HG03060 (cell line): Measurements from ENCODE around the gene CUX1.

ENCODE experiments used
- ATAC-seq: cut with Tn5 transposase; IDR thresholded peaks from one replicate; pipeline ENCODE4 v1.9.1; 2021; ENCODE audit warnings: low read depth, moderate number of reproducible peaks; ENCODE audit not compliant: unreplicated experiment

CUX1 gene

DNA sequence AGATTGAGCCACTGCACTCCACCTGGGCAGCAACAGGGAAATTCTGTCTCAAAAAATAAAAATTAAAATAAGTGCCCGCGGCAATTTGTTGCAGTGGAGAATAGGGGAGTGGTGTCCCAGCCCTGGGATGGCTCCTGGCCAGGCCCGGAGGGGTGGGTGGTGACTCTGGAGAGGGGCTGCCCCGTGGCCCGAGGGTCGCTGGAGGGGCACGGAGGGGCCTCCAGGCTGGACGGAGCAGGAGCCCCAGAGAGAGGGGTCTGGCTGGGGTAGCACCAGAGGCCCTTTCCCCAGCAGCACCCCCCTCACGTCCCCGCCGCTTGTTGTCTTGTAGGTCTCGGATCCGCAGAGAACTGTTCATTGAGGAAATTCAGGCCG, 430.6 kb downstream of the CUX1 start:
- ATAC-seq: no peak

DNA sequence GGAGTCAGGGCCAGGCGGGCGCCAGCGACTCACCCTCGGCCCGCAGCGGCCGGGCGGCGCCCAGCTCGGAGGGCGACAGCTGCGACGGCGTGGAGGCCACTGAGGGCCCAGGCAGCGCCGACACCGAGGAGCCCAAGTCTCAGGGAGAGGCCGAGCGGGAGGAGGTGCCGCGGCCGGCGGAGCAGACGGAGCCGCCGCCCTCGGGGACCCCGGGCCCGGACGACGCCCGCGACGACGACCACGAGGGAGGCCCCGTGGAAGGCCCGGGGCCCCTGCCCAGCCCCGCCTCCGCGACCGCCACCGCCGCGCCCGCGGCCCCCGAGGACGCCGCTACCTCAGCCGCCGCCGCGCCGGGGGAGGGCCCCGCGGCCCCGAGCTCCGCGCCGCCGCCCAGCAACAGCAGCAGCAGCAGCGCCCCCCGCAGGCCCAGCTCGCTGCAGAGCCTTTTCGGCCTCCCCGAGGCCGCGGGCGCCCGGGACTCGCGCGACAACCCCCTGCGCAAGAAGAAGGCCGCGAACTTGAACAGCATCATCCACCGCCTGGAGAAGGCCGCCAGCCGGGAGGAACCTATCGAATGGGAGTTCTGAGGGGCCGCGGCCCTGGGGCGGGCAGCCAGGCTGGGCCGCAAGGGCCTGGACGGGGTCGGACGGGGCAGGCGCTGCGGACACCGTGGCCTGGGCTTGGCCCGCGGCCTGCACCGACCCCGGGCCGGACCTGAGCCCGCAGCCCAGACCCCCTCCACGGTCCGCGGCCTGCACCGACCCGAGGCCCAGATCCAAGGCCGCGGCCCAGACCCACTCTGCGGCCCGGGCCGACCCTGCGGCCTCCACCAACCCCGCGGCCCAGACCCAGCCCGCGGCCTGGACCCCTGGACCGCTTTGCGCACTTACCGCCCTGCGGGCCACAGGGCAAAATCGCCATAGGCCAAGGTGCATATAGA, 431.3 kb downstream of the CUX1 start:
- ATAC-seq: no peak

DNA sequence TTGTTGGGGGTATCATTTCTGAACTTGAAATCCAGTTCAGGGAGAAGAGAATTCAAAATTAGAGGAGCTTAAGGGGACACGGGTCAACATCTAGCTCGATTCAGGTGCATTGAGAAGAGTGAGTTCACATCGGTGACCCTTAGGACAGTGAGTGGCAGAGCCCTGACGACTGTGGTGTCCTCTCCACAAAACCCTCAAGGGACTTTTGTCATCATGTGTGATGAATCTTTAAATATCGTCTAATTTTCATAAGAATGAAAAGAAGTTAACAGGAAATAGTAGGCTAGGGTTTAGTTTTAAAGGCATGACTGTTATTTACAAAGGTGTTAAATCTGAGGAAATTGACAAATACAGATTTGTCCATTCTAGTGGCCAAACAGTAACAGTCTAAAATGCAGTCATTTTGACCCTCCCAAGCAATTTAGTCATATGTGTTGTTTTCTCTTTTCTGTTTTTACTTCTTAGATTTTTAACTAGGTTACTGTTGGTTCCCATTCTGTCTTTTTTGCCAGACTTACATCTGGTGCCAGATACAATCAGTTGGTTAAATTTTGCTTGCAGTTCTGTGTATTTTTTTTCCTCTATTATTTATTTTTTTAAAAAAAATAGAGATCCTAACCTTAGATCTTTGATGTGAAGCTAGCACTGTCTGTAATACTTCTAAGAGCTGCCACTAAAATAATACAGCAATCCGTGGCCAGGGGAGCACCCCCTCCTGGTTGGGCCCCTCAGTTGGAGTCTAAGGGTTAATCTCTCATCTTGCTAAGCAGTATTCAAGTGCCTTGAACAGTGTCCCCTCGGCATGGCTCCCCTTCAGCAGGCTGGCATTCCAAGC, 434.3 kb downstream of the CUX1 start:
- ATAC-seq: no peak

DNA sequence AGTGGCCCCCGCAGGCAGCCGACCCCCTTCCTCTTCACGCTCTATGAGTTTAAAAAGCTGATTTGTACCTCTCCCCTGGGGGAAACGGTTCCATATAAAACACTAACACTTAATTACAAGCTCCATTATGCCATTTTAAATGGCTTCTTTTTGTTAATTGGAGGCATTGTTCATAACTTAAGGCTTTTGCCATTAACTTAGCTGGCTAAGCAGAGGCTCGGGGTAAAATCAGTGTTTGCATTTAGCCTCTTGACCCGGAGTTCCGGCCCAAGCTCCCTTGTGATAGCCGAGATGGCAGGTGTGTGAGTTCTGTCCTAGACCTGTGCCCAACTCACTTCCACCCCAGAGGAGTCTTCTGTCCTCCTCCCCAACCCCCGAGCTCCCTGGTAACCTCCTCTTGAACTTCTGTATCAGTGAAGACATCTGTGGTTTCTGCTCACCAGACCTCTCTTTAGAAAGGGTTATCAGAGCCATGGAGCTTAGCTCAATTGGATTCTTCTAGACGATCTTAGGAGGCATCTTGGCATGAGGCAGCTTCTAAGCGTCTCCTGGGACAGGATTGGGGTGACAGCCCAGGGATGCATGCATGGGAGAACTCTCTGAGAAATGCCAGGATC, 435.0 kb downstream of the CUX1 start:
- ATAC-seq: no peak

DNA sequence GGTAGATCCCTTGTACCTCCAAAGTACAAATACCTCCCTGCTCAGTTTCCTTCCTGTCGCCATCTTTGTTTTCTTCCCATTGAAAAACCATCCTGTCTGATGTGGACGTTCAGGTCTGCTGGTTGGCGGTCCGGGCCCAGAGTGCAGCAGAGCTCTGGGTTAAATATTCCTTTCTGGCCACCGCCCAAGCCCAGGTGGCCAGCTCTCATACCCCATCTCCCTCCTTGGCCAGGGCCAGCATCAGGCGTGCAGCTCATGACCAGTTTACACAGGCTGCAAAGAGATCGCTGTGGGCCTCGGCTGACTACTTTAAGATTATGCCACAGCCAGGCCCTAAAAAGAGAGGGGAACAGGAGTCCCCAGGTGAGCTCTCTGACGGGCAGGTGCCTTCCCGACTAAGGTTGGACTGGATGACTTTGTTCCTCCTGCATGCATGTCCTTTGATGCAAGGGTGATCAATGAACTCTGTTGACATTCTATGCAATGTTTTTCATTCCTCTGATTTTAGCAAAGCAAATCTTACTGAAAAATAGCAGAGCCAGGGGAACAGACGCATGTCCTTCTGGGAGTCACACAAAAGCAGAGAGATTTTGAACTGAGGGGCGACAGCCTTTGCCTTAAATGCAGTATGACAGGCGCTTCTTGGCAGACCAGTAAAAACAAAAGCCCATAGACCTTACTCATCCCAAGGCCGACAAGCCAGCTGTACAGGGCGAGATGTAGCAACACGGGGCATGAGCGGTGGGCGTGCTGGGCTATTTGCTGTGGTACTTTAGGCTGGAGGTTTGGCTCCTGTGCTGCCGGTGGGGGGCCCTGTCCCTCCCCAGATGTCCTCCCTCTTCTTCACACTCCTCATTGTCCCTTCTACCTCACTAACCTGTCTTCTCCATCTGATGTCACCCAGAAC, 435.9 kb downstream of the CUX1 start:
- ATAC-seq: no peak

DNA sequence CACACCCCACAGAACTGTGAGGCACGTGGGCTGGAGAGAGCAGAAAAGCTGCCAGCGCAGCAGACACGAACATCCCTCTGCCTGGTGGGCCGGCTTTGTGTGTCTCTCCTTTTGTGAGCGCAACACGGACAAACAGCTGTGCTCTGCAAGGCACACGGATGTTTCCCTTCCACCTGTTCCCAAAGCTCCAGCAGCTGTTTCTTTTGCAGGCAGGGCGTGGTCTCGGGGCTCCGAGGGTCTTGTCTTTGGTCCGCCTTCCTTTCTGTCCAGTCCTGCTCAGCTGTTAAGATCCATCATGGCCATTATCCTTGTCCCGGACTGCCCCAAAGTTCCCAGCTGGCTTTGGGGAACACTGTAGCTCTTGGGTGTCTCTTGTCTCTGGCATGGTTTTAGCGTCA, 436.5 kb downstream of the CUX1 start:
- no peak for ATAC-seq

DNA sequence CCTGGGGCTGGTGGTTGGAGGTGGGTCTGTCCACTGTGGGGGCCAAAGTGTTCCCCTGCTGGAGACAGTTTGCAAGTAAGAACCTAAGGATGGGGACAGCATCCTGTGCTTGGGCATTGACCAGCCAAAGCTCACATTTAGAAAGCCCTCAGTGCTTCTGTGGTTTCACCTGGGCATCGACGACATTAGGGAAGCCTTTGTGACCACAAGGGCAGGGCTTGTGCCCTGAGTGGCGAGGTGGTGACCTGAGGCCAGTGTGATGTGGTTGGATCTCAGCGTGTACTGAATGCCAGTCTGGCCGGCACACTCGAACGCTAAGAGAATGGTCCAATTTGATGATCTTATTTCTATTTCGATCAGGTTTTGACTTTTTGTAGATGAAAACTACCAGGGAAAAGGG, 437.1 kb downstream of the CUX1 start:
- ATAC-seq: no peak

DNA sequence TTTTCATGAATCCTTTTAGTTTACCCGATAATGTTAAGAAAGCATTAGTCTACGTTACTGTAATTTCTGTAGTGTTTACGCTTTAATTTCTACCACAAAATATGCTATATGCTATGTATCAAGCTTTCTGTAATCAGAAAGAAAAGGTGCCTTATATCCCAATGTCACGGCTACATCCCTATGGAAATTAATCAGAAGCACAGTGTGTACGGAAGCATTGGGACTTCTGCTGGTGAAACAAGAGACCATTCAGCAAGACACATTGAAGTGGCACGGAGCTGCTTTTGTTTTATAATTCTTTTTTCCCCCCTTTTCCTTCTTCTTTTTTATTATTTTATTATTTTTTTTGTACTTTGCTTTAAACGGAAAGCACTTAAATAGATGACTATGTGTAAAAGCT, 438.1 kb downstream of the CUX1 start:
- ATAC-seq: no peak

DNA sequence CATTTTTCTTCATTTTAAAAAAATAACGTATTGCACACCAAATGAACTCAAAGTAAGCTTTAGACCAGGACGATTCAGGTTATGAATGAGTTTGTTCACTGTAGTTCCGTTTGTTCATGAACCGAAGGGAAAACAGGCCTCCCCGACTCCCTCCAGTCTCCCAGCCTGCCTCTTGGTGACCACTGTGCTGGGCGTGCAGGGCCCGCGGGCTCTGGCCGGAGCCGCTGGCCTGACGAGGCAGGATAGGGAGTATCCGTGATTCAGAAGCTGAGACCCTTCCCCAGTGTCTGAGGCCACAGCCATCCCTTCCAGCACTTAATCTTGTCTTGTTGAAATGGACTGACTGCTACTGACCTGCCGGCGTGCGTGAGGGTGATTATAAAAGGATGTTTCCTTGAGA, 438.5 kb downstream of the CUX1 start:
- no peak for ATAC-seq

DNA sequence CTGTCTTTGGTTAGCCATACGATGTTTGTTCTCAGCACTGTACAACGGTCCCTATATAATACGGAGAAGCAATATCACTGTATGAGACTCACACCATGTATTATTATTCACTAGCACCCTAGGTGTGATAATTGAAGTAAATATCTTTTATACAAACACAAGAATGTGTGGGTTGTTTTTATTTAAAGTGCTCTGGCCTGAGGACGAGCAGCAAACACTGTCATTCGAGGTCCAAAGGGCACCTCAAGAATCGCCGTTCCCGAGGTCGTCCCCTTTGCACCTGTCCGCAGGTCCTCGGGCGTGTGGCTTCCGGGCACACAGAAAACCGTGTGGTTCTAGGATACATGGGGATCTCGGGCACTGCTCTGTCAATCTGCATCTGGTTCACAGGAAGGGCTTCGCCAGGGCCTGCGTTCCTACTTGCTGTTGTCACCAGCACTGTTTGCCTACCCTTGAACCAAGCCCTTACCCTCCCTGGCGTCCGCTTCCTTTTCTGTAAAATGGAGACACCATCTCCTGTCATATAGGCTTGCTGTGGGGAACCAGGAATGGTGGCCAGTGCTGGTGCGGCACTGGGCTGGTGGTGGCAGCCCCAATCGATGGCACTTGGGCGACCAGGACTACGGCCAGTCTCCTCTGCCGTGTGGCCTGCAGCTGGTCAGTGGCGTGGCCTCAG, 440.8 kb downstream of the CUX1 start:
- ATAC-seq: no peak

DNA sequence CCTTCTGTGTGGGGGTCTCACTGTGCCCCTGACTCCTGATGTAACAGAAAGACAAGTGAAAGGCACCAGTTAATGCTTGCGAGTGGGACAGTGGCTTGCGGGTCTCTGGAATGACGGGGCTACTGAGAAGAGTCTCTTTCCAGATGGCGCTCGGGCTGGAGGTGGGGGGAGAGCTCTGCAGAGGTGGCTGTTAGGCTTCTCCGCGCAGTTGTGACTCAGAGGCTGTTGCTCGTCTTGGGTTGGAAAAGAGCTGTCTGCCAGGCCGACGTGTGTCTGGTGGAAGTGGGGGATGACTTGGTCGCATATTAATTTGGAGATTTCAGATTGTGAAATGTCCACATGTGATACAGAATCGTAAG, 441.3 kb downstream of the CUX1 start:
- no peak for ATAC-seq

DNA sequence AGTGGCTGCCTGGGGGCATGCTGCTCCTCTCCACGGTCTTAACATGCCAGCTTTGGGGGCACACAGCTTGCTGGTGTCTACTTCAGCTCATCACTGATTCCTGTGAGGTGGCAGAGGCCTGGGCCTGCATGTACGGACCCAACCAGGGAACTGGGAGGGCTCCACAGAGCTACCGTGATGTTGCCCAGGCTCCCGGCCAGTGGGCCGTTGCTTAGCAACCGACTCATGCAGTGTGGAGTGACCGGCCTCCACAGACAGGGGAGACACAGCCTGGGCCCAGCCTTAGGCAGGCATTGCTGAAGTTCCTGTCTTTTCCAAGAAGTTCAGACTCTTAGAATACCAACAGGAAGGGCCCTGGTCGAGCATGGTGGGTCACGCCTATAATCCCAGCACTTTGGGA, 443.4 kb downstream of the CUX1 start:
- no peak for ATAC-seq

DNA sequence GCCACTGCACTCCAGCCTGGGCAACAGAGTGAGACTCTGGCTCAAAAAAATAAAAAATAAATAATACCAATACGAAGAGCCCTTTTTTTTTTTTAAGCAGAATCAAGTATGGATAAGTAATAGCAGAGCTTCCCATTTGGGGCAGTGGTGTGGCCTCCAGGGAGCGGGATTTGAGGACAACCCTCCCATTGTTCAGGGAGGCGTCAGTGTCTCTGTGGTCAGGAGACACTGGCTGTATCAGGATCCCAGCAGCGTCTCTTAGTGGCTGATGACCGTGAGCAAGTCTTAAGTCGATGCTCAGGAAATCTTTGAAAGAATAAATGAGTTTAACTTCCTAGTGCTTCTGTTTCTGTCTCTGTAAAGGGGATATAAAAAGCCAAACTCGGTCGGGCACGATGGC, 444.0 kb downstream of the CUX1 start:
- ATAC-seq: no peak

DNA sequence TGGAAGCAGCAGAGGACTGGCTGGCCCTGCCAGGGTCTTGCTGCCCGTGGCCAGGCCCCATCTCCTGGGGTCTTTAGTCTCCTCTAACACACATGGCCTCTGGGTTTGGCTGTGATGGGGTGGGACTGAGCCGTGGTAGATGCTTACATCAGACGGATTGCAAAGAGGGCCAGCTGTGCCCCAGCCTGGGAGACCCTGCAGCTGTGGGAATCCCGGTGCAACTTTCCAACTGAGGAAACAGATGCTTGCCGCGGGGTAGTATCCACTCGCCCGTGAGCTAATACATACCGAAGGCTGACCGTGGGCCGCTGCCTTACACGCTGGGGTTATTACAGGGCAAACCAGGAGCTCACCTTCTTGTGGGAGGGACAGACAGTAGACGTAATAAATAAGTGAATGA, 445.1 kb downstream of the CUX1 start:
- no peak for ATAC-seq

DNA sequence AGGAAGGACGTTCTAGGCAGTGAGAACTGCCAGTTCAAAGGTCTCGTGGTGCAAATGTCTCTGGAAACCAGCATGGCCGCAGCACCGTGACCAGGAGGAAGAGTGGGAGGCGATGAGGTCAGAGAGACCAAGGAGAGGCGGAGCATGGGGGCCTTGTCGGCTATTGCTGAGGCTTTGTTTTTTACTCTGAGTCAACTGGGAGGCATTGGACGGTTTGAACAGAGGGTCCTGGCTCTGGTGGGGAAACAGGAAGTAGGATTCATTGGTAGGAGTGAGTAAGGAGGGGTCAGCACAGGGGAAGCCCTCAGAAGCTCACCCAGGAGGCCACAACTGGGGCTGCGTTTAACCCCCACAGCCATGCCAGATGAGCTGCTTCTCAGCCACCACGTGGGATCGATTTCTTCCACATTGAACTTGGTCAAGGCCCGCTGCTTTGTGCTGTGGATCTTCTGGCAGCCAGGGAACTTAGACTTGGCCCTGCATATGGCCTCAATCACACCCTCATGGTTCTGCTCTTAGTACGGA, 447.0 kb downstream of the CUX1 start:
- ATAC-seq: no peak

DNA sequence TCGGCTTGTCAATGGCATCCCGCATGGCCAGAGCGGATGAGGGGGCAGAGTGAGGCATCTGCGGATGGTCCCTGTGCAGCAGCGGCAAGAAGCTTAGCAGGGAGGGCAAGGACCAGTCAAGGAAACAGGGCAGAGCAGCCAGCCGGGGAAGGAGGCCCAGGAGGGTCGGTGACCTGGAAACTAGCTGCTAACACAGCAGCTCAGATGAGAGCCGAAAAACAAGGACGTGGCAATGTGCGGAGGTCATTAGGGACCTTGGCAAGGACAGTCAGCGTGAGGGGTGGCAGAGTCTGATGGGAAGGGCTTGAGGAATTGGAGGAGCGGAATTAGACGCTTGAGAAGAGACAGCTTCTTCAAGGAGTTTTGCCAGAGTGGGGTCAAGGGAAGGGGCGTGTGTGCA, 449.1 kb downstream of the CUX1 start:
- no peak for ATAC-seq

DNA sequence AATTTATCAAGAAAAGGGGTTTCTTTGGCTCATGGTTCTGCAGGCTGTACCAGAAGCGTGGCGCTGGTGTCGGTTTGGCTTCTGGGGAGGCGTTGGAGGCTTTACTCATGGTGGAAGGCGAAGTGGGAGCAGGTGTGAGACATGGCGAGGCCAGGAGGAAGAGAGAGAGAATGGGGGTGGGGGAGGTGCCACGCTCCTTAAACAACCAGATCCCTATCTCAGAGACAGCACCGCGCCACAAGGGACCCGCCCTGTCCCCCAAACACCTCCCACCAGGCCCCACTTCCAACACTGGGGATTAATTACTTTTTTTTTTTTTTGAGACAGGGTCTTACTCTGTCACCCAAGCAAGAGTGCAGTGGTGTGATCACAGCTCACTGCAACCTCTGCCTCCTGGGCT, 451.2 kb downstream of the CUX1 start:
- ATAC-seq: no peak

DNA sequence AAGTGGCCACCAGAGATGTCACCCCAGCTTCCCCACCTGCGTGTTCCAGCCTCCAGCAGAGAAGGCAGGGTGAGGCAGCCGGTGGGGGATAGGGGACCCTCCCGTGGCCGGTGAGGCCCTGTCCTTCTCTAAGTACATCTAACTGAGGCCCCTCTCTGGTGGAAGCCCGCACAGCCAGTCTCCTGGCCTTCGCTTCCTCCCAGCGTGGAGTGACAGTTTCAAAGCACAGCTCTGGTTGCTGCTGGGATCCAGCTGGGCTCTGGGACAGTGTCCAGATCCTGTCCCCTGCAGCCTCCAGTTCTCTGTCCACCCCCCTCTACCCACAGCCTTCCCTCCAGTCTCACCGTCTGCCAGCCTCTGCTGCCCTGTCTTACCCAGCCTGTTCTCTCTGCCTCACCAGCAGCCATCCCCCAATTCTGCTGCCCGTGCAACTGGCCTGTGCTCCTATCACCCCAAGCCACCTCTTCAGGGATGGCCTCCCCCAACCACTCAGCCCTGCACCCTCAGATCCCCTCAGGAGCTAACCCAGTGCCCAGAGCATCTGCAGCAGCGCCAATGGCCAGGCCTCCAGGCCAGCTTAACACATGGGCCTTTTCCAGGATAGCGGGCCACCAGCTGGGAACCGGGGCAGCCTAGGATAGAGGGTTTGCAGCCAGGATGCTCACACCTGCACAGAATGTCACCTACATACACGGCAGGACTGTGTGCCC, 452.9 kb downstream of the CUX1 start:
- no peak for ATAC-seq
